ENCODE data around the gene OOSP4B. TPM values are rescaled to one million over a fixed set of nuclear protein-coding genes. Genes with fewer than 3 reads are reported as not detected.

Gene OOSP4B
- not detected in 2 replicates for total RNA-seq

GRCh38 chr11:60016881-60017280 lies at the start of gene OOSP4B:
OOSP4B (plus strand) TSS chr11:60017181.

GRCh38 chr11:60040109-60040508 lies 23.1 kb downstream of the OOSP4B start, which contains the start of gene OOSP2:
OOSP2 (plus strand) TSS chr11:60040409; CDS start chr11:60040460, 51 bp downstream.

GRCh38 chr11:60056349-60056969 lies 39.5 kb downstream of the OOSP4B start, which contains the start of gene MS4A3:
MS4A3 (plus strand) TSS chr11:60056665; CDS start chr11:60061161, 4,496 bp downstream.

Other genes with a start within 250 kb of the OOSP4B start
- 40.9 and 43.7 TPM in 2 replicates for gene MRPL16, start 206.4 kb upstream of the OOSP4B start, total RNA-seq
- gene CBLIF, start 171.7 kb upstream of the OOSP4B start, total RNA-seq: not detected in 2 replicates
- gene TCN1, start 150.7 kb upstream of the OOSP4B start, total RNA-seq: not detected in 2 replicates
- not detected in 2 replicates for gene OOSP3, start 138.4 kb upstream of the OOSP4B start, total RNA-seq
- gene OOSP1, start 78.7 kb upstream of the OOSP4B start, total RNA-seq: not detected in 2 replicates
- gene OOSP4A, start 53.1 kb upstream of the OOSP4B start, total RNA-seq: not detected in 2 replicates
- not detected in 2 replicates for gene OOSP2, start 23.2 kb downstream of the OOSP4B start, total RNA-seq
- not detected in 2 replicates for gene MS4A3, start 39.5 kb downstream of the OOSP4B start, total RNA-seq
- not detected in 2 replicates for gene MS4A2, start 71.5 kb downstream of the OOSP4B start, total RNA-seq
- not detected in 2 replicates for gene MS4A6A, start 165.9 kb downstream of the OOSP4B start, total RNA-seq
- gene MS4A4E, start 226.0 kb downstream of the OOSP4B start, total RNA-seq: not detected in 2 replicates

Data from subcutaneous preadipocyte (primary cell).